Stomach (tissue), 4 donors: Measurements from ENCODE around the gene SEMA5A.

Experiments used
- EP300 ChIP-seq: sonication (generic); formaldehyde crosslinking; IDR thresholded peaks from one replicate; pipeline ENCODE4 v1.6.1; 2017; ENCODE audit warnings: antibody characterized with exemption
- POLR2A ChIP-seq, 4 donors: fragments of 450-650 bp; IDR thresholded peaks; one replicate each; pipeline ENCODE4 v1.6.1; 2016; ENCODE audit warnings: antibody characterized with exemption in 4 of 4, control low read depth in 2 of 4, mild to moderate bottlenecking in 1 of 4, moderate library complexity in 1 of 4
- POLR2AphosphoS5 ChIP-seq, 3 donors: sonication (generic); formaldehyde crosslinking; IDR thresholded peaks; one replicate each; pipeline ENCODE4 v1.6.1; 2016; ENCODE audit warnings: antibody characterized with exemption in 3 of 3
- TF ChIP-seq, protein P1 (sequence below), 7 experiments: fragments of 450-650 bp in 4 of 7; fragments of 200-600 bp in 3 of 7; sonication (generic) in 3 of 7; IDR thresholded peaks; one replicate each; pipeline ENCODE4 v1.5.1; 2016 to 2019; ENCODE audit warnings: antibody characterized with exemption in 7 of 7, control low read depth in 2 of 7, mild to moderate bottlenecking in 1 of 7

DNA sequence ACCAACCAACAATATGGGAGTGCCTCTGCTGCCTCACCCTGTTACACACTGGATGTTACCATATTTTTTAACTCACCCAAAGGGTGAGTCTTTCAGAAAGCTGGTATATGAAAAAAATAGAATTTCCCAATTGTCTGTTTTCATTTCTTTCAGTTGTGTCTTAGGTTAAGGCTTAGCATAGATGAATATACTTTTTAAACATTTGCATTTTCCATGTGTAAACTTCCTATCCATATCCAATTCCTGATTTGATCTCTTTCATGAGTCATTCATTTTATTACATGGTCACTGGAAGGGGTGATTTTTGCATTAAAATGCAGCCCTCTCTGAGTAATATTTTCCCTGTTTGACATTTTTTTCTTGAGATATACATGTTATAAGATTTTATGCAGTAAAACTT lies 406.5 kb downstream of the SEMA5A start:
- TF ChIP-seq, protein P1, sequence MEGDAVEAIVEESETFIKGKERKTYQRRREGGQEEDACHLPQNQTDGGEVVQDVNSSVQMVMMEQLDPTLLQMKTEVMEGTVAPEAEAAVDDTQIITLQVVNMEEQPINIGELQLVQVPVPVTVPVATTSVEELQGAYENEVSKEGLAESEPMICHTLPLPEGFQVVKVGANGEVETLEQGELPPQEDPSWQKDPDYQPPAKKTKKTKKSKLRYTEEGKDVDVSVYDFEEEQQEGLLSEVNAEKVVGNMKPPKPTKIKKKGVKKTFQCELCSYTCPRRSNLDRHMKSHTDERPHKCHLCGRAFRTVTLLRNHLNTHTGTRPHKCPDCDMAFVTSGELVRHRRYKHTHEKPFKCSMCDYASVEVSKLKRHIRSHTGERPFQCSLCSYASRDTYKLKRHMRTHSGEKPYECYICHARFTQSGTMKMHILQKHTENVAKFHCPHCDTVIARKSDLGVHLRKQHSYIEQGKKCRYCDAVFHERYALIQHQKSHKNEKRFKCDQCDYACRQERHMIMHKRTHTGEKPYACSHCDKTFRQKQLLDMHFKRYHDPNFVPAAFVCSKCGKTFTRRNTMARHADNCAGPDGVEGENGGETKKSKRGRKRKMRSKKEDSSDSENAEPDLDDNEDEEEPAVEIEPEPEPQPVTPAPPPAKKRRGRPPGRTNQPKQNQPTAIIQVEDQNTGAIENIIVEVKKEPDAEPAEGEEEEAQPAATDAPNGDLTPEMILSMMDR (IDR thresholded peaks at IDR 0.05): no peak
- TF ChIP-seq POLR2A (IDR thresholded peaks at IDR 0.05) (no peak), POLR2AphosphoS5 (IDR thresholded peaks at IDR 0.05) (no peak), EP300 (no peak)
